SK-N-SH (cell line): Measurements from ENCODE around the gene HAND1. TPM values are rescaled to one million over a fixed set of nuclear protein-coding genes. Genes with fewer than 3 reads are reported as not detected.

Experiments
- CTCF ChIA-PET: fragments of 300-600, 350-600 bp; formaldehyde crosslinking; extraction: SDS; loops from one replicate; lab custom pipeline; 2021; lab: Yijun Ruan, JAX
- POLR2A ChIA-PET: fragments of 350-600 bp; sonication (Branson Sonifier 250); formaldehyde crosslinking; extraction: SDS; loops from one replicate; lab custom pipeline; 2020; ENCODE audit warnings: antibody characterized with exemption, inconsistent platforms; lab: Yijun Ruan, JAX
- DNase-seq: peaks from one replicate; pipeline ENCODE4 v3.0.0; 2012
- H2AFZ ChIP-seq: fragments of 200-600 bp; sonication (generic); 2 replicates; pipeline ENCODE4 v1.8.1; 2016; ENCODE audit warnings: antibody characterized with exemption, mild to moderate bottlenecking, low read depth
- H3F3A ChIP-seq: fragments of 200-600 bp; sonication (generic); replicated peaks from 2 replicates; pipeline ENCODE3; 2016; ENCODE audit warnings: antibody characterized with exemption, mild to moderate bottlenecking; ENCODE audit not compliant: insufficient read depth
- H3K27ac ChIP-seq, 2 experiments: fragments of 200-500 bp in 1 of 2; fragments of 200-600 bp in 1 of 2; sonication (Bioruptor generic) in 1 of 2; sonication (generic), shearing (Covaris generic) in 1 of 2; 2 replicates each; pipeline versions ENCODE4 v1.5.1 to v1.6.1; 2014 to 2016; ENCODE audit warnings: low read depth in 2 of 2, inconsistent platforms in 1 of 2, low read length in 1 of 2, mild to moderate bottlenecking in 1 of 2, mixed read lengths in 1 of 2
- H3K27me3 ChIP-seq: fragments of 200-600 bp; sonication (generic), shearing (Covaris generic); 2 replicates; pipeline ENCODE4 v1.6.1; 2016; ENCODE audit warnings: mixed run types; ENCODE audit not compliant: insufficient read depth
- H3K36me3 ChIP-seq, 2 experiments: fragments of 200-500 bp in 1 of 2; fragments of 200-600 bp in 1 of 2; sonication (Bioruptor generic) in 1 of 2; sonication (generic) in 1 of 2; replicated peaks in 1 of 2; 2 replicates each; pipeline versions ENCODE3 to v1.5.1; 2014 to 2016; ENCODE audit warnings: low read length in 1 of 2, mild to moderate bottlenecking in 1 of 2; ENCODE audit not compliant: insufficient read depth in 2 of 2, control insufficient read depth in 1 of 2
- H3K4me1 ChIP-seq, 2 experiments: fragments of 200-500 bp in 1 of 2; fragments of 200-600 bp in 1 of 2; sonication (Bioruptor generic) in 1 of 2; sonication (generic), shearing (Covaris generic) in 1 of 2; 2 replicates each; pipeline versions ENCODE4 v1.5.1 to v1.6.1; 2014 to 2016; ENCODE audit warnings: low read depth in 1 of 2, low read length in 1 of 2, mixed run types in 1 of 2; ENCODE audit not compliant: insufficient read depth in 2 of 2, control insufficient read depth in 1 of 2
- H3K4me2 ChIP-seq: fragments of 200-600 bp; sonication (generic), shearing (Covaris generic); 2 replicates; pipeline ENCODE4 v1.6.1; 2017; ENCODE audit warnings: mixed run types
- H3K4me3 ChIP-seq, 2 experiments: fragments of 200-500 bp in 1 of 2; fragments of 200-600 bp in 1 of 2; sonication (Bioruptor generic) in 1 of 2; sonication (generic), shearing (Covaris generic) in 1 of 2; 2 replicates each; pipeline versions ENCODE4 v1.5.1 to v1.8.1; 2014 to 2016; ENCODE audit warnings: low read depth in 2 of 2, inconsistent platforms in 1 of 2, low read length in 1 of 2, mild to moderate bottlenecking in 1 of 2, mixed read lengths in 1 of 2, moderate library complexity in 1 of 2
- H3K79me2 ChIP-seq: fragments of 200-600 bp; sonication (generic); 2 replicates; pipeline ENCODE4 v1.8.1; 2017; ENCODE audit warnings: mild to moderate bottlenecking; ENCODE audit not compliant: insufficient read depth
- H3K9ac ChIP-seq: fragments of 200-600 bp; sonication (generic); 2 replicates; pipeline ENCODE4 v1.6.1; 2017; ENCODE audit warnings: mixed run types
- H3K9me2 ChIP-seq: fragments of 200-600 bp; sonication (generic); 2 replicates; pipeline ENCODE4 v1.6.1; 2017; ENCODE audit warnings: mixed run types
- H3K9me3 ChIP-seq: fragments of 200-600 bp; sonication (generic); 2 replicates; pipeline ENCODE4 v1.6.1; 2017; ENCODE audit warnings: mixed run types, mild to moderate bottlenecking, moderate library complexity
- H4K20me1 ChIP-seq: fragments of 200-600 bp; sonication (generic); 2 replicates; pipeline ENCODE4 v1.6.1; 2017; ENCODE audit warnings: mild to moderate bottlenecking, mixed run types; ENCODE audit not compliant: insufficient read depth
- CHD2 ChIP-seq: fragments of 150-350 bp; IDR thresholded peaks from 2 replicates; pipeline ENCODE4 v1.6.1; 2018; ENCODE audit warnings: low read length; ENCODE audit not compliant: partially characterized antibody
- FOXJ3 ChIP-seq: sonication (generic); formaldehyde crosslinking; IDR thresholded peaks from 2 replicates; pipeline ENCODE4 v1.5.1; 2020; ENCODE audit warnings: mild to moderate bottlenecking, missing genetic modification reagents
- FOXM1 ChIP-seq: IDR thresholded peaks from 2 replicates; pipeline ENCODE4 v1.4.0; 2012; ENCODE audit warnings: low read depth, mild to moderate bottlenecking
- GABPA ChIP-seq: IDR thresholded peaks from 2 replicates; pipeline ENCODE4 v1.4.0; 2012; ENCODE audit warnings: low read depth, mild to moderate bottlenecking
- JUND ChIP-seq: IDR thresholded peaks from 2 replicates; pipeline ENCODE4 v1.4.0; 2012
- MXI1 ChIP-seq: IDR thresholded peaks from 2 replicates; pipeline ENCODE4 v1.6.1; 2012; ENCODE audit warnings: mild to moderate bottlenecking, low read depth, low read length, improper control_type of control experiment
- RFX5 ChIP-seq: IDR thresholded peaks from 2 replicates; pipeline ENCODE4 v1.6.1; 2012; ENCODE audit warnings: mild to moderate bottlenecking, improper control_type of control experiment, low read length
- SIN3A ChIP-seq: IDR thresholded peaks from 2 replicates; pipeline ENCODE4 v1.6.1; 2012; ENCODE audit warnings: low read depth, mild to moderate bottlenecking, low read length, moderate library complexity, borderline replicate concordance
- USF2 ChIP-seq: fragments of 150-350 bp; IDR thresholded peaks from 2 replicates; pipeline ENCODE4 v1.6.1; 2017; ENCODE audit warnings: antibody characterized with exemption, low read length, low read depth, borderline replicate concordance
- YY1 ChIP-seq: IDR thresholded peaks from 2 replicates; pipeline ENCODE4 v1.4.0; 2012; ENCODE audit warnings: low read depth, mild to moderate bottlenecking
- WGBS: methylation state at CpG from one replicate; pipeline ENCODE4 v1.1.6; 2017; ENCODE audit warnings: low lambda C conversion rate; 5-methylcytosine and 5-hydroxymethylcytosine counted together
- polyA plus RNA-seq, 3 experiments: library from polyadenylated mRNA; depleted of rRNA; stranded (reverse); fragments of >200 nt; gene quantifications; 2 replicates each; pipeline ENCODE4 v1.2.3, GENCODE V29; 2012

Gene HAND1
- polyA plus RNA-seq, 1 of the 3 experiments (the other 2 are of a cell fraction) = 1.1 TPM

GRCh38 chr5:154479944-154480750, 2.1 kb upstream of the HAND1 start:
- DNase-seq = no peak
- H4K20me1 ChIP-seq = no peaks in the 10 kb centered on the region
- H3K9ac ChIP-seq = no peak overlapping the region
- H3K9me3 ChIP-seq = no peaks in the 10 kb centered on the region
- WGBS = 81% methylated on average over 27 of the region's 31 CpGs
- H2AFZ ChIP-seq = no peak overlapping the region
- H3K4me1 ChIP-seq = peaks cover 0 to 52% of the 10 kb centered on the region in 2 experiments; a peak in 2 of 4 replicates
- ChIA-PET POLR2A (no interaction called here), CTCF (interaction anchor here (0.6 to 14.6 kb wide), 2 partner anchors 12 to 43 kb away, joined by 3 to 295 read pairs; no protein-coding TSS in a partner anchor)
- no peak overlapping the region for H3K4me2 ChIP-seq
- no peaks in the 10 kb centered on the region for H3K9me2 ChIP-seq
- no peak for TF ChIP-seq RFX5
- no peak for TF ChIP-seq GABPA
- TF ChIP-seq FOXM1 = no peak
- TF ChIP-seq YY1 = no peak
- TF ChIP-seq MXI1 = no peak
- TF ChIP-seq CHD2 = no peak
- no peaks in the 10 kb centered on the region for H3F3A ChIP-seq
- peaks cover 97% of the 10 kb centered on the region for H3K27me3 ChIP-seq
- H3K36me3 ChIP-seq = no peaks in the 10 kb centered on the region
- H3K4me3 ChIP-seq = no peak overlapping the region
- H3K79me2 ChIP-seq = no peaks in the 10 kb centered on the region
- no peak overlapping the region for H3K27ac ChIP-seq

GRCh38 chr5:154479160-154479943, 1.3 kb upstream of the HAND1 start:
- Histone ChIP-seq H3K27me3 (peaks cover 97% of the 10 kb centered on the region), H3K4me3 (no peak overlapping the region), H3K4me2 (no peak overlapping the region), H3K36me3 (no peaks in the 10 kb centered on the region), H4K20me1 (no peaks in the 10 kb centered on the region), H3F3A (no peaks in the 10 kb centered on the region), H3K79me2 (no peaks in the 10 kb centered on the region), H2AFZ (no peak overlapping the region), H3K9ac (no peak overlapping the region), H3K9me3 (no peaks in the 10 kb centered on the region), H3K9me2 (no peaks in the 10 kb centered on the region), H3K27ac (no peak overlapping the region; a peak in 1 of 4 replicates), H3K4me1 (peaks cover 0 to 45% of the 10 kb centered on the region in 2 experiments; a peak in 2 of 4 replicates)
- POLR2A ChIA-PET = interaction anchor here (1.5 to 4.1 kb wide), 4 partner anchors 7 to 47 kb away, joined by 5 to 59 read pairs (median 16); no protein-coding TSS in a partner anchor
- DNase-seq = no peak
- CTCF ChIA-PET = interaction anchor here (0.6 to 14.6 kb wide), 2 partner anchors 11 to 44 kb away, joined by 3 to 295 read pairs; no protein-coding TSS in a partner anchor
- no peak for TF ChIP-seq USF2
- TF ChIP-seq JUND = no peak
- TF ChIP-seq RFX5 = no peak
- no peak for TF ChIP-seq SIN3A
- TF ChIP-seq GABPA = no peak
- no peak for TF ChIP-seq FOXJ3 (CRISPR knock-in tag)
- WGBS = 56% methylated on average over 43 of the region's 44 CpGs
